ENCODE data around the gene NEDD8.

The NEDD8 gene

DNA sequence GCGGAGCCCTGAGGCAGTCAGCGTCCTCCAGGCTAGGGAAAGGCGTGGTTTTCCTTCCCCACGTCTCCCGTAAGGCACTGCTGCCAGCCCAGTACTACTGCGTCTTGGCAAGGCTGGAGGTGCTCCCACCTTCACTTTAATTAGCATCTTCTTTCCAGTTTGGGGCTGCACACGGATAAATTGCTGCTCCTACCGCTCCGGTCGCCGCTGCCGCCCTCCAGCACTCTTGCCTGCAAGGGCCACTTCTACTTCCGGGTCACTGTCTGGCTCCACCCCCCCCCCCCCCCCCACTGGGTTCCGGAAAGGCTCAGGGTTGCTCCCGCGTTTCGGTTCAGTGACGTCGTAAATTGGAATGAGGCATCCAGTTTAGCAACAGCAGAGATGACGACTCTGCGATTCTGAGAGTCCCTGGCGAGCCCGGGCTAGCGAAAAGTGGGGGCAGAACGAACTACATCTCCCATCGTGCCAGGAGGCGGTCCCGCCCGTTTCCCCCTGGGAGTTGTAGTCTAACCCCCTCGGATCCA, at the start of gene NEDD8:
Gene NEDD8, minus strand, starts transcription at position 247 of the 524 bp plus-strand sequence. Its CDS starts 100 bp downstream, at position 147.
- Mint-ChIP-seq H3K9me3 (no peaks in the 10 kb centered on the region), H3K4me1 (ENCODE audit: low read depth) (peaks cover 63% of the 10 kb centered on the region), H3K27me3 (no peaks in the 10 kb centered on the region), H3K27ac (peak within 1 kb of the TSS; percentile 91), H3K4me3 (peak within 1 kb of the TSS; percentile 98), H3K36me3 (ENCODE audit: low read depth) (peaks cover 43% of the 10 kb centered on the region)

DNA sequence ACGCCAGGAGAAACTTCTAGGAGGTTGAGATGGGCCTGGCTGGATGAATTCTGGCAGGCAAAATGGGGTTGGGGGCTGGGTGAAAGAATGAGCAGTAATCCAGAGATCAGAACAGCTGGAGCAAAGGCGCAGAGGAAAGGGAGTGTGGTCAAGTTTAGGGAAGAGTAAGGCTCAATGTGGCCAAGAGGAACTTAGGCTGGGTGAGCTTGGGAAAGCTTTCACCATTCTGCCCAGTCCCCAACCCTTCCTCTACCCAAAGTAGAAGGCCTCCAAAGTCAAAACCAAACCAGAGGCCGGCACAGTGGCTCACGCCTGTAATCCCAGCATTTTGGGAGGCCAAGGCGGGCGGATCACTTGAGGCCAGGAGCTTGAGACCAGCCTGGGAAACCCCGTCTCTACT, 49.5 kb upstream of the NEDD8 start:
- H3K9me3 Mint-ChIP-seq = peaks cover 5% of the 10 kb centered on the region
- H3K27me3 Mint-ChIP-seq = no peaks in the 10 kb centered on the region
- no peaks in the 10 kb centered on the region for H3K36me3 Mint-ChIP-seq (ENCODE audit: low read depth)
- H3K4me3 Mint-ChIP-seq = no peak overlapping the region
- H3K4me1 Mint-ChIP-seq (ENCODE audit: low read depth) = peaks cover 46% of the 10 kb centered on the region
- H3K27ac Mint-ChIP-seq = no peak overlapping the region

DNA sequence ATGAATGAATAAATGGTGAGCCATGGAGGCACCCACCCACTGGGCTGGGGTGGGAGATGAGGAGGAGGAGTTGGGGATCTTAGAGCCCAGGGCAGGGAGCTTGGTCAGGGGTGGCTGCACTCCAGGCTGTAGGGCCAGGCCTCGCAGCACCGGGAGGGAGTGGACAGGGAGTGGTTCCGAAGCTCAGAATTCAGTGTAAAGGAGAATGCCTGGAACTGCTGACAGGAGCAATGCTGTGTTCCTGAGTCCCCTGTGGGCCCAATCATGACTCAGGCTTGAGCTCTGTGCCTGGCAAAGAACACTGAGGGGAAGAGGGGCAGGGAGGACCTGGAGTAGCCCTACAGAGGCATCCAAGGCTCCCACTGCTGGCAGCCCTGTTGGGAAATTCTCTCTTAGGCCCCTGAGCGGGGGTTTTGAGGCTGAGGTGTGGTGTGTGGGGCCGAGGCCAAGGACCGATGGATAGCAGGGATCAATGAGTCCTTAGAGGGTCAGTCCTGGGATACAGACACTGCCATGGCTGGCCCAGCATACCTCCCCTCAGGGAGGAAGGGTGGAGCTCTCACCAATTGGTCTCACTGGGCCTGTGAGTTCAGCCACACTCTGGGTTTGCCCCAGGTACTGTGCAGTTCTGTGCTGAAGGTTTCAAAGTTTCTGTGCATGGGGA, 48.8 kb upstream of the NEDD8 start:
- Mint-ChIP-seq H3K9me3 (peaks cover 5% of the 10 kb centered on the region), H3K27me3 (no peaks in the 10 kb centered on the region), H3K36me3 (ENCODE audit: low read depth) (no peaks in the 10 kb centered on the region), H3K4me3 (no peak overlapping the region), H3K27ac (no peak overlapping the region), H3K4me1 (ENCODE audit: low read depth) (peaks cover 47% of the 10 kb centered on the region)

DNA sequence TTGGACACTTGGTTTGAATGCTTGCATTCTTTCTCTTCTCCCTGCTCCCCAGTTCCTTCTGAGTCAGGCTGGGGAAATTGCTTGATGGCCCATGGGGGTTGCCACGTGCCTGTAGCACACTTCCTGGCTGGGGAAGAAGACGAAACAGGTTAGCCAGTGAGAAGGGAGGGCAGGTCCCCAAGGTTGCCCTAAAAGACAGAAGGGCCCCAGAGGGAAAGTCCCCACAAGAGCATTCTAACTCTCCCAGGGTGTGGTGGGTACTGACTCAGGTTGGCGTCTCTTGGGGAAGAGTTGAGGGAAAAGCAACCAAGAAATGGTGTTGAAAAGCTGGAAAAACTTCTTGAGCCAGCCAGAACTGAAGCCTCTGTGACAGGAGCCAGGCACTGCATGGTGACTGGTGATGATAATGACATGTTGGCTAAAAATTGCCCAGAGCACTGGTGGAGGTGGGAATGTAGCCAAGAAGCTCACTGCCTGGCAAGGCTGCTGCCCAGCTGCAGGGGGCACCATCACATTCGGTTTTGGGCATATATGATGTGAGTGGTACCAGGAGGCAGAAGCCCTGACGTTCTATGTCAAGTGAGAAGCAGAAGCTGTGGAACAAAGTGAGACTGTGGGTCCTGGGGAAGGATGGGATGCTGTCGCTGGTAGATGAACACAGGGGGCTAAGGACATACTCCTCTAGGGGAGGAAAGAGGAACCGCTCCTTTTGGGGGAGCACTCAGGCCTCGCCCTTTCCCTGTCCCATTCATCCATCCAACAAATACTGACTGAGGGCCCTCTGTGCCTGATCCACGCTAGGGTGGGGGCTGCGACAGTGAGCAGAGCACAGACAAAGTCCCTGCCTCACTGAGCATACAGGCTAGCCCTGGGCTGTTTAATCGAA, 47.4 kb upstream of the NEDD8 start:
- H3K27ac Mint-ChIP-seq = peak overlapping the region; percentile 71
- H3K4me1 Mint-ChIP-seq (ENCODE audit: low read depth) = peaks cover 52% of the 10 kb centered on the region
- no peaks in the 10 kb centered on the region for H3K27me3 Mint-ChIP-seq
- H3K36me3 Mint-ChIP-seq (ENCODE audit: low read depth) = no peaks in the 10 kb centered on the region
- peaks cover 5% of the 10 kb centered on the region for H3K9me3 Mint-ChIP-seq
- H3K4me3 Mint-ChIP-seq = peak overlapping the region; percentile 47

DNA sequence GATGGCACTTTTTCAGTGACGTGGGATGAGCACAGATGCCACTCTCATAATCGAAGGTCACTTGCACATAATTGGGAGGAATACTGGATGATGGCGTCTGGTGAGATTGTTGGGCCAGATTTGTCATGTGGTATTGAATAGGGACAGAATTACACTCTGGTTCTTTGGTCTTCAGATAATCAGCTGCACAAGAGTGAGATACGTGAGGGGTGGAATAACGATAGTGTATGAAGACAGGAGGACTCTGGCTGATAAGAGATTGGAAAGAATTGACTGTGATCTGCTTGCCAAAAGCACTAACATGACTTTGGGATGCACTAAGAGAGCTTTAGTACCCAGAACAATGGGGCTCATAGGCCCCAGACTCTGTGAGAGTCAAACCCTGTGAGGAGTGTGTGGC, 46.3 kb upstream of the NEDD8 start:
- Mint-ChIP-seq H3K4me1 (ENCODE audit: low read depth) (peaks cover 63% of the 10 kb centered on the region), H3K9me3 (peaks cover 5% of the 10 kb centered on the region), H3K27ac (peak overlapping the region; percentile 71), H3K27me3 (no peaks in the 10 kb centered on the region), H3K36me3 (ENCODE audit: low read depth) (no peaks in the 10 kb centered on the region), H3K4me3 (peak overlapping the region; percentile 17)

DNA sequence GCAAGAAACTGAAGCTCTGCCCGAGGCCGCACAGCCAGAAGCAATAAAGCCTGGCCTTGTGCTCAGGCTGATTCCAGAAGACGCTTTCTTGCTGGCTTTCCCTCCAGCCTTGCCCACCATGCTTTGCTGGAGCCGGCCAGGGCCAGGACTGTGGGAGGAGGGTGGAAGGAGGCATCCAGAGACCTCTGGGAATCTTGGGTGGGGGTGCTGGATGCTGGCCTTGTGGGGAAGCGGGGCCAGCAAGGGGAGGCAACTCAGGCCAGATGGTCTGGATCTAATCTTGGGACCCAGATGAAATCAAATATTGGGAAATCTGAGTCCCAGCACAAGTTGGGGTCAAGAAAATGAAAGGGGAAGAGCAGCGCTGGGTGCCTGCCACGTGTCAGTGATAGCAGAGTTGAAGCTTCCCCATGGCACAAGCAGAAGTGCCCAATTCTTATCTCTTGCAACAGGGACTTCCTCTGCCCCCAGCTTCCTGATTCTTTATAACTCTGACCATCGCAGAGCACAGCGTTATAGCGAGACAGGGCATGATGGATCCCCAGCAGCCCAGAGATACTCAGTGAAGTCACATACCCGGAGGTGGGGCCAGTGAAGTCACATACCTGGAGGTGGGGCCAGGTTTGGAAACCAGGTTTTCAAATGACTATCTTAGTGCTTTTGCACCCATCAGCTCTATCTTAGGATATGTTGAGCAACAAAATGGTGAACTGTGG, 45.6 kb upstream of the NEDD8 start:
- peak overlapping the region; percentile 71 for H3K27ac Mint-ChIP-seq
- H3K4me1 Mint-ChIP-seq (ENCODE audit: low read depth) = peaks cover 70% of the 10 kb centered on the region
- no peaks in the 10 kb centered on the region for H3K27me3 Mint-ChIP-seq
- H3K9me3 Mint-ChIP-seq = peaks cover 5% of the 10 kb centered on the region
- no peak overlapping the region for H3K4me3 Mint-ChIP-seq
- no peaks in the 10 kb centered on the region for H3K36me3 Mint-ChIP-seq (ENCODE audit: low read depth)

DNA sequence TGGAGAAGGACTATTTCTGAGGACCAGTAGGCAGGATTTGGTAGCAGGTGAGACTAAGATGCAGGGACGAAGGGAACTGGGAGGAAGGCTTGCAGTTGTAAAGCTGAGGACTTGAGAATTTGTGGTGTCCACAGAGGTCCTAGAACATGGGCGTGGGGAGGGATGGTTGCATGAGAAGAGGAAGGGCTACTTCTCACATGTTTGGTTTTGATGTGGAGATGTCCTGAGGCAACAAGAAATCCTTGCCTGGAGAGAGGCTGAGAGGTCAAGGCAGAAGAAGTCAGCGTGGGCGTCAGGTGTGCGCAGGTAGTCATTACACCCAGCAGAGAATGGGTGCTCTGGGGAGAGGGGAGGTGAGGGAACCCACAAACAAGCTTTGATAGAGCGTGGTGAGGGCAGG, 44.9 kb upstream of the NEDD8 start:
- Mint-ChIP-seq H3K36me3 (ENCODE audit: low read depth) (no peaks in the 10 kb centered on the region), H3K27ac (peak overlapping the region; percentile 8), H3K4me1 (ENCODE audit: low read depth) (peaks cover 77% of the 10 kb centered on the region)

DNA sequence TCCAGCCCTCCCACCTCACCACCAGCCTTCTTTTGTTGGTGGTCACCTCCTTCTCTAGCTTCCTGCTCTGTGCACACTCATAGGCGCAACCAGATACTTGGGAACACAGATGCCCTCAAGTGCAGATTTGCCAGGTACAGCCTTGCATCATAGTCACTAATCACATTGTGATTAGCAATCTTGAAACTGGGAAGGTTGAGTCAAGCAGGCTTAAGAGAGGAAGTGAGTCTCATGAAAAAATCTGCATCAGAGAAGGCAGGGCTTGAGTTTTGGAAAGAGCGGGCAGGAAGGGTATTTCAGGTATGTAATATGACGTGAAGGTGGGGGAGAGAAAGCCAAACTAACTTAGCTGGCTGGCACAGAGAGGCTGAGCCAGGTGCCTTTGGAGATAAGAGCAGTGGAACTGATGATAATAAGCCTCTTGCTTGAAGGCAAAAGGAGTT, 42.0 kb upstream of the NEDD8 start:
- H3K36me3 Mint-ChIP-seq (ENCODE audit: low read depth) = no peaks in the 10 kb centered on the region
- no peaks in the 10 kb centered on the region for H3K27me3 Mint-ChIP-seq
- peak overlapping the region; percentile 46 for H3K4me3 Mint-ChIP-seq
- H3K4me1 Mint-ChIP-seq (ENCODE audit: low read depth) = peaks cover 75% of the 10 kb centered on the region
- peak overlapping the region; percentile 90 for H3K27ac Mint-ChIP-seq
- peaks cover 5% of the 10 kb centered on the region for H3K9me3 Mint-ChIP-seq

More for the DNA sequence above, 44.9 kb upstream of the NEDD8 start:
- Mint-ChIP-seq H3K9me3 (peaks cover 5% of the 10 kb centered on the region), H3K27me3 (no peaks in the 10 kb centered on the region), H3K4me3 (no peak overlapping the region)

DNA sequence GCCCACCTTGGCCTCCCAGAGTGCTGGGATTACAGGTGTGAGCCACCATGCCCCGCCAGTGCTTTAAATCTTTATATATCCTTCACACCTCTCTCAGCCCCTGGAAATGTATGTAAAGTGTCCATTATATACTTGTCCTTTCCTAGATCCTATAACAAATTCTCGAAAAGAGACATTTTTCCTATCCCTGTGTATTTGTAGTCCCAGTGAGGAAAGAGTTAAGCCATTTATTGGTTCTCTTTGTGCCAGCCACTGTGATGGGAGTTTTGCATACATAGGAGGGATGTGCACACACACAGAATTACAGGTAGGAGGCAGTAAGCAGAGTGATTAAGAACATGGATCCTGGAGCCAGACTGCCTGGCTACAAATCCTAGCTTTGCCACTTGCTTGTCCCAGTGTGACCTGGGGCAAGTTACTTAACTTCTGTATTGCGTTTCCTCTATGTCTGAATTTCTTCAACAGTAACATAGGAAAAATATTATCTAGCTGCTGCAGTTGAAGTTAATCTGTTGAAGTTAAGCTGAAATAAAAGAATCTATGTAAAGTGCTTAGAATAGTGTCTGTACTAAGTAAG, 41.3 kb upstream of the NEDD8 start:
- no peaks in the 10 kb centered on the region for H3K27me3 Mint-ChIP-seq
- H3K9me3 Mint-ChIP-seq = peaks cover 3% of the 10 kb centered on the region
- H3K36me3 Mint-ChIP-seq (ENCODE audit: low read depth) = no peaks in the 10 kb centered on the region
- peak overlapping the region; percentile 90 for H3K27ac Mint-ChIP-seq
- H3K4me1 Mint-ChIP-seq (ENCODE audit: low read depth) = peaks cover 69% of the 10 kb centered on the region
- H3K4me3 Mint-ChIP-seq = peak overlapping the region; percentile 46

DNA sequence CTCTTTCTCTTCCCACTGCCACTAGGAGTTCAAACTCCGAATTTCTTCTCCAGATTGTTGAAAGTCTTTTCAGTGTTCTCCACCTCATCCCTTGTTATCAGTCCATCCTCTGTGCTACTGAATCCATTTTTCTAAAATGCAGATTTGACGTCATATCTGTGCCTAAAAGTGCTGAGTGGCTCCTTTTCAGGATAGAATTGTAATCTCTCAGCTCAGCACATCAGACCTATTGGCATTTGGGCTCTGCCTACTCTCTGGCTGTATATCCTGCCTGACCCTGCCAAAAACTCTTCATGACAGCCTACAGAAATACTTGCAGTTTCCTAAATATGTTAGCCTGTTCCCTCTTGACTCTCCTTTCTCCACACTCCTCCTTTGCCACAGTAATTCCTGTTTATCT, 40.3 kb upstream of the NEDD8 start:
- Mint-ChIP-seq H3K9me3 (no peaks in the 10 kb centered on the region), H3K27me3 (no peaks in the 10 kb centered on the region), H3K36me3 (ENCODE audit: low read depth) (peaks cover under 1% of the 10 kb centered on the region), H3K4me3 (peak overlapping the region; percentile 83), H3K27ac (peak overlapping the region; percentile 91), H3K4me1 (ENCODE audit: low read depth) (peaks cover 58% of the 10 kb centered on the region)

DNA sequence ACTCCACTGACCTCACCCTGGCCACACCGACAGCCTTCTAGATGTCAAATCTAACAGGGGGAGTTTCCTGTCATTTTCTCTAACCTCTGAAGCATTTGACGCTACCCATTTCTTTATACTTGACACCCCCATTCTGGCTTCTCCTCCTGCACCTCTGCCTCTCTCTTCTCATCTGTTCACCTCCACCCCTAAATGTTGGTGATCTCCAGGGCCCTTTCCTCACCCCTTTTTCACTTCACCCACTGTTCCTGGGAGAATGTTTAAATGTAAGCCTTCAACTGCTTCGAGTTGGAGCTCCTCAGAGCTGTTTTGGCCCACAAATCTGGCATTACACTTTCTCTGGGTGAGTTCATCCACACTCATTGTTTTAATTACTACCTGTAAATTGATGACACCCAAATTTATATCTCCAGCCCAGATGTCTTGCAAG, 39.7 kb upstream of the NEDD8 start:
- Mint-ChIP-seq H3K36me3 (ENCODE audit: low read depth) (peaks cover 7% of the 10 kb centered on the region), H3K9me3 (no peaks in the 10 kb centered on the region), H3K4me3 (peak overlapping the region; percentile 83), H3K4me1 (ENCODE audit: low read depth) (peaks cover 52% of the 10 kb centered on the region), H3K27me3 (no peaks in the 10 kb centered on the region), H3K27ac (peak overlapping the region; percentile 91)

DNA sequence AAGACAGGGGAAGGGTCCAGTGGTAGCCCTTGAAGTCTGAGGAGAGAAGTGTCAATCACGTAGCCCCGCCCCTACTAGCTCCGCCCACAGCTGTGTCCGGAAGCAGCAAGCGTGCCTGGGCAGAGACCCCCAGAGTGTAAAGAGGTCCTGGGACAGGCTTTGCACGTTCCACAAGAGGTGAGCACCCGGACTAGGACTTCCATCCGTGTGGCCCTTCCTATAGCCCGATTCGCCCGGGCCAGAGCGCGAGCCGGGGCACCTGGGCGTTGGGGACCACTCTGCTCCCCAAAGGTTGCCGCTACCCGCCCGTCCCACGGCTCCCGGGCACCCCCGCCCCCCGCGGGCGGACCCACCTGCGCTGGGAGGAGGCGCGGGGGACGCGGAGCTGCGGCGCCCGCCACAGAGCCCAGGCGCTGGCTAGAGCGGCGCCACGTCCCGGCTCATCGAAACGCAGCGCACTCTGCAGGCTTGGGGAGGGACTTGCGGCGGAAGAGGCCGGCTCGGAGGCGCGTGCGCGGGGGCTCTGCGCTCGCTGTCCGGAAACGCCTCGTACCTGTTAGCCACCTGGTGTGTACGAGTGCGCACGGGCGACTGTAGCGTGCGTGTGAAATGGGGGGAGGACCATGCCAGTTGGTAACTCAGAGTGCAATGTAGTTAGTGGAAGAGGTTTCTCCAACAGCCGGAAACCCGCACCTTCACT, 39.1 kb upstream of the NEDD8 start, which contains the start of gene RABGGTA:
Gene RABGGTA, minus strand, starts transcription at position 464 of the 700 bp plus-strand sequence. CDS start 482 bp downstream, outside the sequence.
- no peaks in the 10 kb centered on the region for H3K9me3 Mint-ChIP-seq
- peak within 1 kb of the TSS; percentile 83 for H3K4me3 Mint-ChIP-seq
- peaks cover 12% of the 10 kb centered on the region for H3K36me3 Mint-ChIP-seq (ENCODE audit: low read depth)
- H3K27ac Mint-ChIP-seq = peak within 1 kb of the TSS; percentile 91
- peaks cover 49% of the 10 kb centered on the region for H3K4me1 Mint-ChIP-seq (ENCODE audit: low read depth)
- no peaks in the 10 kb centered on the region for H3K27me3 Mint-ChIP-seq

DNA sequence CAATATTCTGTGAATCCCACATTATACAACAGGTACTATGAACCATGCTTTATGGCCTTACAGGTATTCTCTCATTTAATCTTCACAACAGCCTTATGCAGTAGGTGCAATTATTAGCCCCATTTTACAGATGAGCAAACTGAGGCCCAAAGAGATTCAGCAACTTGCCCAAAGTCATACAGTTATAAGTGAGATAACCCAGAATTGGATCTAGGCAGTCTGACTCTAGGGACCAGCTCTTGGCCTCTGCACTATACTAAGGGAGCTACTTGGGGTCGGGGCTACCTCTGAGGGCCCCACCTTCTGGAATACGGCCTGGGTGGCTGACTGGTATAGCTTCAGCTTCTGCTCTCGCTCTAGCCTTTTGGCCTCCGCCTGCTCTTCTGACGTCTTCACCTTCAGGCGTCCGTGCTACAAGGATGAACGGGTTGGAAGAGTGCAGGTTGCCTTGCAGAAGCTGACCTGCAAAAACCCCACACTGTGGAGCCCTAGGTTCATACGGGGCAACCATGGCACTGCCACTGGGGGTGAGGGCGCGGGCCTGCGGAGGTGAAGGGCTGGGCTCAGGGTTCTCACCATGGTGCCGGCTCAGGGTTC, 38.5 kb upstream of the NEDD8 start:
- peak overlapping the region; percentile 83 for H3K4me3 Mint-ChIP-seq
- H3K9me3 Mint-ChIP-seq = no peaks in the 10 kb centered on the region
- H3K27ac Mint-ChIP-seq = peak overlapping the region; percentile 88
- no peaks in the 10 kb centered on the region for H3K27me3 Mint-ChIP-seq
- H3K36me3 Mint-ChIP-seq (ENCODE audit: low read depth) = peaks cover 15% of the 10 kb centered on the region
- peaks cover 48% of the 10 kb centered on the region for H3K4me1 Mint-ChIP-seq (ENCODE audit: low read depth)
